A549 treated with Mapracorat at 1 μM for 4 hours (cell line): ENCODE data around the gene HOPX. TPM values are rescaled to one million over a fixed set of nuclear protein-coding genes. Genes with fewer than 3 reads are reported as not detected.

Source experiments
- total RNA-seq: library from RNA; stranded (reverse); fragments of 200-300 nt; extraction: Qiagen RNA extraction; gene quantifications from 5 replicates; pipeline ENCODE4 v1.2.3, GENCODE V29; 2022

The HOPX gene
- not detected in 5 replicates for total RNA-seq

GRCh38 chr4:56681158-56681852 is at the start of gene HOPX:
TSS of gene HOPX (minus strand) at chr4:56681296. CDS start at chr4:56657816, 23,480 bp downstream.

Other genes with a start within 250 kb of the HOPX start
- gene PPAT, start 245.7 kb downstream of the HOPX start, total RNA-seq, result 14.9 to 18.5 TPM (median 15.8 TPM) in 5 replicates
- gene PAICS, start 245.0 kb downstream of the HOPX start, total RNA-seq, result 122 to 141 TPM (median 132 TPM) in 5 replicates
- gene SRP72, start 213.7 kb downstream of the HOPX start, total RNA-seq, result 42.9 to 53.8 TPM (median 52.4 TPM) in 5 replicates
- gene ARL9, start 175.5 kb downstream of the HOPX start, total RNA-seq, result not detected in 5 replicates
- gene SPINK2, start 140.4 kb upstream of the HOPX start, total RNA-seq, result not detected in 5 replicates
- gene REST, start 226.6 kb upstream of the HOPX start, total RNA-seq, result 7.2 to 9.6 TPM (median 8.1 TPM) in 5 replicates